Neural progenitor cell (in vitro differentiated cells): ENCODE data around the gene SLC16A13. TPM values are rescaled to one million over a fixed set of nuclear protein-coding genes. Genes with fewer than 3 reads are reported as not detected.
"Not testable (repeated sequence)": the region's sequence is repeated elsewhere in the genome, so short reads cannot be mapped to it uniquely, and the experiment has no call there.

ENCODE experiments used
- DNase-seq: peaks from one replicate; pipeline ENCODE4 v3.0.0-alpha.2; 2016; ENCODE audit warnings: low spot score
- H2AFZ ChIP-seq: fragments of 200-600 bp; sonication (generic); replicated peaks from 2 replicates; pipeline ENCODE4 v1.6.1; 2016; ENCODE audit warnings: antibody characterized with exemption
- H3F3A ChIP-seq: fragments of 200-600 bp; sonication (generic); 2 replicates; pipeline ENCODE4 v1.6.1; 2016; ENCODE audit warnings: antibody characterized with exemption, low read depth
- H3K27ac ChIP-seq: fragments of 200-600 bp; sonication (generic); 2 replicates; pipeline ENCODE4 v1.5.1; 2016; ENCODE audit warnings: mild to moderate bottlenecking
- H3K27me3 ChIP-seq: fragments of 200-600 bp; sonication (generic); 2 replicates; pipeline ENCODE4 v1.6.1; 2016; ENCODE audit warnings: mild to moderate bottlenecking, moderate library complexity
- H3K36me3 ChIP-seq: fragments of 200-600 bp; sonication (generic); 2 replicates; pipeline ENCODE4 v1.5.1; 2016
- H3K4me1 ChIP-seq: fragments of 200-600 bp; sonication (generic); 2 replicates; pipeline ENCODE4 v1.6.1; 2016; ENCODE audit warnings: mixed run types
- H3K4me2 ChIP-seq: fragments of 200-600 bp; sonication (generic); 2 replicates; pipeline ENCODE4 v1.6.1; 2016
- H3K4me3 ChIP-seq: fragments of 200-600 bp; sonication (generic); 2 replicates; pipeline ENCODE4 v1.5.1; 2016
- H3K79me2 ChIP-seq: fragments of 200-600 bp; sonication (generic); 2 replicates; pipeline ENCODE4 v1.6.1; 2016; ENCODE audit warnings: low read depth
- H3K9ac ChIP-seq: fragments of 200-600 bp; sonication (generic); 2 replicates; pipeline ENCODE4 v1.6.1; 2016
- H3K9me3 ChIP-seq: fragments of 200-600 bp; sonication (generic); 2 replicates; pipeline ENCODE4 v1.5.1; 2016; ENCODE audit warnings: low read depth
- H4K20me1 ChIP-seq: fragments of 200-600 bp; sonication (generic); 2 replicates; pipeline ENCODE4 v1.6.1; 2016; ENCODE audit warnings: low read depth
- H3K27ac Mint-ChIP-seq: 3 replicates; pipeline ENCODE4 v1.8.0; 2021; ENCODE audit warnings: mixed read lengths
- H3K27me3 Mint-ChIP-seq: 2 replicates; pipeline ENCODE4 v1.8.0; 2022; ENCODE audit warnings: low read depth, mild to moderate bottlenecking, inconsistent platforms, moderate library complexity, mixed read lengths; ENCODE audit not compliant: insufficient read depth
- H3K36me3 Mint-ChIP-seq: 3 replicates; pipeline ENCODE4 v1.8.0; 2021; ENCODE audit warnings: mixed read lengths
- H3K4me1 Mint-ChIP-seq: 3 replicates; pipeline ENCODE4 v1.8.0; 2021; ENCODE audit warnings: mixed read lengths
- H3K4me3 Mint-ChIP-seq: 3 replicates; pipeline ENCODE4 v1.8.0; 2021; ENCODE audit warnings: mild to moderate bottlenecking, moderate library complexity, mixed read lengths
- H3K9me3 Mint-ChIP-seq: 3 replicates; pipeline ENCODE4 v1.8.0; 2020; ENCODE audit warnings: mixed read lengths
- EZH2 ChIP-seq: fragments of 200-600 bp; sonication (generic); IDR thresholded peaks from 2 replicates; pipeline ENCODE4 v1.6.1; 2017; ENCODE audit warnings: antibody characterized with exemption, mild to moderate bottlenecking, moderate library complexity
- EZH2phosphoT487 ChIP-seq: fragments of 200-600 bp; sonication (generic); IDR thresholded peaks from 2 replicates; pipeline ENCODE4 v1.6.1; 2017; ENCODE audit warnings: antibody characterized with exemption
- total RNA-seq: library from RNA; depleted of rRNA; stranded (reverse); fragments of >200 nt; gene quantifications from 2 replicates; pipeline ENCODE4 v1.2.3, GENCODE V29; 2015; ENCODE audit warnings: low replicate concordance
- TF ChIP-seq, protein P1 (sequence below): fragments of 200-600 bp; sonication (generic); IDR thresholded peaks from 2 replicates; pipeline ENCODE4 v1.5.1; 2017; ENCODE audit warnings: antibody characterized with exemption, mild to moderate bottlenecking

SLC16A13 gene
- total RNA-seq, 1 donor from 2014 or later, result not detected

DNA sequence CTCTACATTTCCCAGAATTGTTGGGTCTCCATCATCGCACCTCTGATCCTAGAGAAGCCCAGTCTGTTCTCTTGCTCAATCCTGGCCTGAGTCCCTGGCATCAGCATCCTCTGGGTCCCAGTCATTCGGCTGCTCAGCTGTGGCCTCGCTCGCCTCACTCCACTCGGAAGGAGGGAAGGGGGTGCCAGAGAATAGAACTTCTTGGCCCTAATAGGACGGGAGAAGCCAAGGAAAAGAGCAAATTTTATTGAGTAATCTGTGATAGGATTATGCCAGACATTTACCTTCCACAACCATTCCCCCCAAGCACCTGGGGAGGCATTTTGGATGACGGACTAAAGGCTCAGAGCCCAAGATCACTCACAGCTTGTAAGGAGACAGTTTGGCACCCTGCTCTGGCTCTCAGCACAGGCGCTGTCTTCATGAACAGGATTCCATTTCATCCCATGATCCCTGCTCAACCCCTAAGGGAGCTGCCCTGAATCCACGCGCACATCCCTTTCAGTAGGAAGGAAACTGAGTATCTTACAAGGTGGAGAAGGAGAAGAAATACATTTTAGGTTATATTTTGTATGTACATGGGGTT, 44.7 kb downstream of the SLC16A13 start:
- Histone ChIP-seq H3K79me2 (no peaks in the 10 kb centered on the region), H2AFZ (no peak overlapping the region), H3K9me3 (no peaks in the 10 kb centered on the region), H3K4me1 (no peaks in the 10 kb centered on the region), H4K20me1 (no peaks in the 10 kb centered on the region), H3F3A (no peaks in the 10 kb centered on the region), H3K27ac (no peak overlapping the region), H3K4me3 (no peak overlapping the region), H3K36me3 (no peaks in the 10 kb centered on the region), H3K9ac (no peak overlapping the region), H3K4me2 (no peak overlapping the region), H3K27me3 (no peaks in the 10 kb centered on the region)
- no peaks in the 10 kb centered on the region for H3K36me3 Mint-ChIP-seq
- H3K27me3 Mint-ChIP-seq, result peaks cover 32% of the 10 kb centered on the region
- no peak overlapping the region for H3K27ac Mint-ChIP-seq
- TF ChIP-seq EZH2phosphoT487, result no peak
- TF ChIP-seq, protein P1, sequence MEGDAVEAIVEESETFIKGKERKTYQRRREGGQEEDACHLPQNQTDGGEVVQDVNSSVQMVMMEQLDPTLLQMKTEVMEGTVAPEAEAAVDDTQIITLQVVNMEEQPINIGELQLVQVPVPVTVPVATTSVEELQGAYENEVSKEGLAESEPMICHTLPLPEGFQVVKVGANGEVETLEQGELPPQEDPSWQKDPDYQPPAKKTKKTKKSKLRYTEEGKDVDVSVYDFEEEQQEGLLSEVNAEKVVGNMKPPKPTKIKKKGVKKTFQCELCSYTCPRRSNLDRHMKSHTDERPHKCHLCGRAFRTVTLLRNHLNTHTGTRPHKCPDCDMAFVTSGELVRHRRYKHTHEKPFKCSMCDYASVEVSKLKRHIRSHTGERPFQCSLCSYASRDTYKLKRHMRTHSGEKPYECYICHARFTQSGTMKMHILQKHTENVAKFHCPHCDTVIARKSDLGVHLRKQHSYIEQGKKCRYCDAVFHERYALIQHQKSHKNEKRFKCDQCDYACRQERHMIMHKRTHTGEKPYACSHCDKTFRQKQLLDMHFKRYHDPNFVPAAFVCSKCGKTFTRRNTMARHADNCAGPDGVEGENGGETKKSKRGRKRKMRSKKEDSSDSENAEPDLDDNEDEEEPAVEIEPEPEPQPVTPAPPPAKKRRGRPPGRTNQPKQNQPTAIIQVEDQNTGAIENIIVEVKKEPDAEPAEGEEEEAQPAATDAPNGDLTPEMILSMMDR, result no peak
- TF ChIP-seq EZH2, result no peak
- H3K4me3 Mint-ChIP-seq, result peak overlapping the region; percentile 75
- DNase-seq, result no peak
- H3K9me3 Mint-ChIP-seq, result peaks cover 13% of the 10 kb centered on the region
- H3K4me1 Mint-ChIP-seq, result no peaks in the 10 kb centered on the region

GRCh38 chr17:7081341-7082062, 45.7 kb downstream of the SLC16A13 start:
- Histone ChIP-seq H3K27ac (no peak overlapping the region), H3K79me2 (no peaks in the 10 kb centered on the region), H3K9me3 (no peaks in the 10 kb centered on the region), H3K36me3 (no peaks in the 10 kb centered on the region), H4K20me1 (no peaks in the 10 kb centered on the region), H3K4me2 (no peak overlapping the region), H3K4me3 (no peak overlapping the region), H3K27me3 (no peaks in the 10 kb centered on the region), H3K9ac (no peak overlapping the region), H2AFZ (no peak overlapping the region), H3F3A (no peaks in the 10 kb centered on the region), H3K4me1 (no peaks in the 10 kb centered on the region)
- TF ChIP-seq EZH2, result no peak
- H3K27ac Mint-ChIP-seq, result no peak overlapping the region
- H3K27me3 Mint-ChIP-seq, result peaks cover 27% of the 10 kb centered on the region
- H3K4me3 Mint-ChIP-seq, result no peak overlapping the region
- H3K4me1 Mint-ChIP-seq, result no peaks in the 10 kb centered on the region
- no peaks in the 10 kb centered on the region for H3K36me3 Mint-ChIP-seq
- peaks cover 13% of the 10 kb centered on the region for H3K9me3 Mint-ChIP-seq
- no peak for DNase-seq

DNA sequence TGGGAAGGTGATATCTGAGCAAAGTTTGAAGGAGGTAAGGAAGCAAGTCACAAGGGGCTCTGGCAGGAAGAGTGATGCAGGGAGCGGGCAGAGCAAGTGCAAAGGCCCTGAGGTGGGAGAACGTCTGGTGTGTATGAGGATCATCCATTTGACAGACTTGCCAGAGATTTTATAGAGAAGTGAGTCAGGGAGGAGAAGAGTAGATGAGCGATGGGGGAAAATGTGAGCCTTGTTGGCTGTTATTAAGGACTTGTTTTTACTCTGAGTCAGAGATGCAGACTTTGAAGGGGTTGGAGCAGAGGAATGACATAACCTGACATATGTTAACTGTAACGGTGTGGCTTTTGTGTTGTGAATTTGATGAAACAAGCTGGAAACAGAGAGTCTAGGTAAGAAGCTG, 47.8 kb downstream of the SLC16A13 start:
- Histone ChIP-seq H3F3A (no peaks in the 10 kb centered on the region), H3K9ac (no peak overlapping the region), H4K20me1 (no peaks in the 10 kb centered on the region), H3K79me2 (no peaks in the 10 kb centered on the region), H3K27me3 (no peaks in the 10 kb centered on the region), H3K27ac (no peak overlapping the region), H2AFZ (no peak overlapping the region), H3K9me3 (no peaks in the 10 kb centered on the region), H3K4me3 (no peak overlapping the region), H3K36me3 (no peaks in the 10 kb centered on the region), H3K4me1 (no peaks in the 10 kb centered on the region), H3K4me2 (no peak overlapping the region)
- Mint-ChIP-seq H3K4me1 (peaks cover 5% of the 10 kb centered on the region), H3K9me3 (peaks cover 7% of the 10 kb centered on the region), H3K36me3 (no peaks in the 10 kb centered on the region), H3K27me3 (peaks cover 18% of the 10 kb centered on the region), H3K27ac (no peak overlapping the region), H3K4me3 (no peak overlapping the region)
- no peak for DNase-seq
- TF ChIP-seq EZH2phosphoT487 (no peak), EZH2 (no peak)
- TF ChIP-seq, protein P1, result no peak

GRCh38 chr17:7084088-7084487, 48.3 kb downstream of the SLC16A13 start:
- TF ChIP-seq, protein P1, result no peak
- TF ChIP-seq EZH2phosphoT487 (no peak), EZH2 (no peak)
- no peaks in the 10 kb centered on the region for H3K79me2 ChIP-seq
- H3K9me3 ChIP-seq, result no peaks in the 10 kb centered on the region
- Mint-ChIP-seq H3K4me1 (peaks cover 5% of the 10 kb centered on the region), H3K9me3 (peaks cover 9% of the 10 kb centered on the region), H3K4me3 (no peak overlapping the region), H3K27ac (no peak overlapping the region), H3K27me3 (peaks cover 16% of the 10 kb centered on the region), H3K36me3 (no peaks in the 10 kb centered on the region)
- no peak for DNase-seq
- H4K20me1 ChIP-seq, result no peaks in the 10 kb centered on the region
- H3K4me3 ChIP-seq, result no peak overlapping the region
- H3K9ac ChIP-seq, result no peak overlapping the region
- H3K27me3 ChIP-seq, result no peaks in the 10 kb centered on the region
- H2AFZ ChIP-seq, result no peak overlapping the region
- no peaks in the 10 kb centered on the region for H3K36me3 ChIP-seq
- no peak overlapping the region for H3K4me2 ChIP-seq
- H3K27ac ChIP-seq, result no peak overlapping the region
- no peaks in the 10 kb centered on the region for H3F3A ChIP-seq
- H3K4me1 ChIP-seq, result no peaks in the 10 kb centered on the region

GRCh38 chr17:7088442-7088841, 52.6 kb downstream of the SLC16A13 start:
- H3K4me3 Mint-ChIP-seq, DNase-seq, H3K36me3 ChIP-seq, H3K9me3 ChIP-seq, H3F3A ChIP-seq, H4K20me1 ChIP-seq, H3K27me3 ChIP-seq, H3K4me1 ChIP-seq, H3K27me3 Mint-ChIP-seq, H3K79me2 ChIP-seq, H3K9ac ChIP-seq, H3K36me3 Mint-ChIP-seq, H3K4me3 ChIP-seq, H3K4me2 ChIP-seq, H3K27ac ChIP-seq, H3K27ac Mint-ChIP-seq: not testable (repeated sequence)
- peaks cover 12% of the 10 kb centered on the region for H3K9me3 Mint-ChIP-seq
- H2AFZ ChIP-seq, result peak overlapping the region; percentile 47
- H3K4me1 Mint-ChIP-seq, result peaks cover 12% of the 10 kb centered on the region
